ENCODE data around the gene ITK.
"Not testable (repeated sequence)": the region's sequence is repeated elsewhere in the genome, so short reads cannot be mapped to it uniquely, and the experiment has no call there.

The ITK gene

GRCh38 chr5:157233515-157233914 is 52.9 kb downstream of the ITK start:
- no peaks in the 10 kb centered on the region for H3K4me1 ChIP-seq (ENCODE audit: insufficient read depth, insufficient read length)
- no peak for DNase-seq (ENCODE audit: low read depth, low spot score)
- H3K9ac ChIP-seq (ENCODE audit: insufficient read length, low read depth) = no peak overlapping the region
- H3K36me3 ChIP-seq (ENCODE audit: insufficient read depth, insufficient read length, low read length) = no peaks in the 10 kb centered on the region
- H3K9me3 ChIP-seq (ENCODE audit: insufficient read depth, low read length) = no peaks in the 10 kb centered on the region
- TF ChIP-seq YY1 (IDR thresholded peaks at IDR 0.05; ENCODE audit: insufficient read depth, insufficient read length) = no peak
- TF ChIP-seq ZNF274 (IDR thresholded peaks at IDR 0.05; ENCODE audit: low read depth, low read length) = no peak
- no peak for TF ChIP-seq SUZ12 (IDR thresholded peaks at IDR 0.05; ENCODE audit: extremely low read depth, insufficient read depth, insufficient read length)
- no peak overlapping the region for H3K4me3 ChIP-seq (ENCODE audit: insufficient read length, low read depth)
- H3K27me3 ChIP-seq (ENCODE audit: insufficient read depth, insufficient read length) = no peaks in the 10 kb centered on the region

DNA sequence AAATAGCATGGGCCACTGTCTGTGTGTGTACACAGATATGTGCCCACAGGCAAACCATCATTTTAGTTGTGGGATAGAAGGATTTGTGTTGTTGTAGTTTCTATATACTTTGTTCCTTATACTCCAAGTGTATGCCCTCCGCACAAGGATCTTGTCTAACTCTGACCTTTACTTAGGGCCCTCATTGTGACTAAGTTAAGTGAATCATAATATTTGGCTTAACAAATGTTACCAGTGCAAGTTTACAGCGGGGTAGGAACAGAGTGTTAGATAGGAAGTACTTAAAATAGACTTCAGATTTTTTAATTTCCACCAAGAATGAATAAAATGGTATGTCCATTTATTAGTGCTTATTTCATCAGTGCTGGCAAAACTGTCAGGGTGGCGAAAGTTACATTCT is 55.8 kb downstream of the ITK start:
- Histone ChIP-seq H3K9ac (ENCODE audit: insufficient read length, low read depth) (no peak overlapping the region), H3K36me3 (ENCODE audit: insufficient read depth, insufficient read length, low read length) (no peaks in the 10 kb centered on the region), H3K4me1 (ENCODE audit: insufficient read depth, insufficient read length) (no peaks in the 10 kb centered on the region), H3K4me3 (ENCODE audit: insufficient read length, low read depth) (no peak overlapping the region), H3K9me3 (ENCODE audit: insufficient read depth, low read length) (no peaks in the 10 kb centered on the region), H3K27me3 (ENCODE audit: insufficient read depth, insufficient read length) (no peaks in the 10 kb centered on the region)
- TF ChIP-seq ZNF274 (IDR thresholded peaks at IDR 0.05; ENCODE audit: low read depth, low read length) (no peak), SUZ12 (IDR thresholded peaks at IDR 0.05; ENCODE audit: extremely low read depth, insufficient read depth, insufficient read length) (no peak), YY1 (IDR thresholded peaks at IDR 0.05; ENCODE audit: insufficient read depth, insufficient read length) (no peak)
- DNase-seq (ENCODE audit: low read depth, low spot score) = no peak

- no peaks in the 10 kb centered on the region for H3K9me3 ChIP-seq (ENCODE audit: insufficient read depth, low read length)
- H3K4me3 ChIP-seq (ENCODE audit: insufficient read length, low read depth) = no peak overlapping the region
- no peak for TF ChIP-seq ZNF274 (IDR thresholded peaks at IDR 0.05; ENCODE audit: low read depth, low read length)
- no peak for TF ChIP-seq SUZ12 (IDR thresholded peaks at IDR 0.05; ENCODE audit: extremely low read depth, insufficient read depth, insufficient read length)
- no peak for TF ChIP-seq YY1 (IDR thresholded peaks at IDR 0.05; ENCODE audit: insufficient read depth, insufficient read length)
- H3K4me1 ChIP-seq (ENCODE audit: insufficient read depth, insufficient read length) = no peaks in the 10 kb centered on the region
- H3K27me3 ChIP-seq (ENCODE audit: insufficient read depth, insufficient read length) = no peaks in the 10 kb centered on the region
- no peaks in the 10 kb centered on the region for H3K36me3 ChIP-seq (ENCODE audit: insufficient read depth, insufficient read length, low read length)
- no peak for DNase-seq (ENCODE audit: low read depth, low spot score)
- H3K9ac ChIP-seq (ENCODE audit: insufficient read length, low read depth) = no peak overlapping the region
Observed at GRCh38 chr5:157241483-157241882, 60.8 kb downstream of the ITK start.

- H3K4me3 ChIP-seq (ENCODE audit: insufficient read length, low read depth); H3K36me3 ChIP-seq (ENCODE audit: insufficient read depth, insufficient read length, low read length); H3K9me3 ChIP-seq (ENCODE audit: insufficient read depth, low read length): not testable (repeated sequence)
Observed at GRCh38 chr5:157244704-157245103, 64.1 kb downstream of the ITK start.

DNA sequence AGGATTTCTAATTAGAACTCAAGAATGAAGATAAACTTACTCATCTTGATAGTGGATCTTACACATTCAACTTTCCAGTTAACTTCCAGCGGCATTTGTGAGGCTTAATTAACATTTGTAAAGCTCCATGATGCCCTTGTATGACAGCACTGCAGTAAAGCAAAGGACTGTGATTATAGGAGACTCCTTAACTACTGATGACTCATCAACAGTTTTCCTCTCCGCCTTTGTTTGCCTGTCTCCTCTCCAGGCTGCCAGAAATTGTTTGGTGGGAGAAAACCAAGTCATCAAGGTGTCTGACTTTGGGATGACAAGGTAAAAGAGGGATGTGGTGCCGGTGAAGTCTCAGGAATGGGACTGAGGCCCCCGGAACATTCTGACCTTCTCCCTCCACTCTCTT is 64.8 kb downstream of the ITK start:
- Histone ChIP-seq H3K36me3 (ENCODE audit: insufficient read depth, insufficient read length, low read length) (no peaks in the 10 kb centered on the region), H3K9me3 (ENCODE audit: insufficient read depth, low read length) (no peaks in the 10 kb centered on the region; the same call in 1 of the 2 replicates), H3K9ac (ENCODE audit: insufficient read length, low read depth) (no peak overlapping the region), H3K4me1 (ENCODE audit: insufficient read depth, insufficient read length) (no peaks in the 10 kb centered on the region), H3K27me3 (ENCODE audit: insufficient read depth, insufficient read length) (no peaks in the 10 kb centered on the region), H3K4me3 (ENCODE audit: insufficient read length, low read depth) (peak overlapping the region; percentile 6)
- no peak for TF ChIP-seq YY1 (IDR thresholded peaks at IDR 0.05; ENCODE audit: insufficient read depth, insufficient read length)
- TF ChIP-seq SUZ12 (IDR thresholded peaks at IDR 0.05; ENCODE audit: extremely low read depth, insufficient read depth, insufficient read length) = no peak
- no peak for TF ChIP-seq ZNF274 (IDR thresholded peaks at IDR 0.05; ENCODE audit: low read depth, low read length)
- DNase-seq (ENCODE audit: low read depth, low spot score) = no peak

More at GRCh38 chr5:157244704-157245103, 64.1 kb downstream of the ITK start:
- not testable (repeated sequence) for H3K4me1 ChIP-seq (ENCODE audit: insufficient read depth, insufficient read length); H3K27me3 ChIP-seq (ENCODE audit: insufficient read depth, insufficient read length); DNase-seq (ENCODE audit: low read depth, low spot score); H3K9ac ChIP-seq (ENCODE audit: insufficient read length, low read depth)

- no peak for DNase-seq (ENCODE audit: low read depth, low spot score)
- Histone ChIP-seq H3K4me3 (ENCODE audit: insufficient read length, low read depth) (peak overlapping the region; percentile 6), H3K9me3 (ENCODE audit: insufficient read depth, low read length) (no peaks in the 10 kb centered on the region; the same call in 1 of the 2 replicates), H3K36me3 (ENCODE audit: insufficient read depth, insufficient read length, low read length) (no peaks in the 10 kb centered on the region), H3K4me1 (ENCODE audit: insufficient read depth, insufficient read length) (no peaks in the 10 kb centered on the region), H3K9ac (ENCODE audit: insufficient read length, low read depth) (no peak overlapping the region), H3K27me3 (ENCODE audit: insufficient read depth, insufficient read length) (no peaks in the 10 kb centered on the region)
- TF ChIP-seq ZNF274 (IDR thresholded peaks at IDR 0.05; ENCODE audit: low read depth, low read length) (no peak), YY1 (IDR thresholded peaks at IDR 0.05; ENCODE audit: insufficient read depth, insufficient read length) (no peak), SUZ12 (IDR thresholded peaks at IDR 0.05; ENCODE audit: extremely low read depth, insufficient read depth, insufficient read length) (no peak)
Observed at GRCh38 chr5:157245886-157246285, 65.2 kb downstream of the ITK start.

DNA sequence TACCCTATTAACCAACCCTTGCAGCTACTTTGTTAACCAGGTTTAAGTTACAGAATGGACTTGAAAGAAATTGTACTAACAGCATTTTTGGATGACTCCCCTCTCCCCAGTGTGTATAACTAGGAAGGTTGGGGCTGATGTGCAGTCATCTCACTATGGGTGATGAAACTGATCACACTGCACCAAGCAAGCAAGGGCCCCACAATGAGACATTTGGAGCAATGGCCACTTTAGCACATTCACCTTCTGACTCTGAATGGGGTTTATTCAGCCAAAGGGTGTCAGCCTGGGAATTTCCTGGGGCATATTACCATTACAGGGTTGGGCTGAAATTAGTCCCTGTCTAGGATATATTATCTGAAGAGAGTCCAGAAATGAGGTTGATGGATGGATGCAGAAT is 66.6 kb downstream of the ITK start:
- Histone ChIP-seq H3K9ac (ENCODE audit: insufficient read length, low read depth) (no peak overlapping the region), H3K9me3 (ENCODE audit: insufficient read depth, low read length) (no peaks in the 10 kb centered on the region; the same call in 1 of the 2 replicates), H3K36me3 (ENCODE audit: insufficient read depth, insufficient read length, low read length) (no peaks in the 10 kb centered on the region), H3K4me3 (ENCODE audit: insufficient read length, low read depth) (no peak overlapping the region), H3K4me1 (ENCODE audit: insufficient read depth, insufficient read length) (no peaks in the 10 kb centered on the region), H3K27me3 (ENCODE audit: insufficient read depth, insufficient read length) (no peaks in the 10 kb centered on the region)
- DNase-seq (ENCODE audit: low read depth, low spot score) = no peak
- no peak for TF ChIP-seq ZNF274 (IDR thresholded peaks at IDR 0.05; ENCODE audit: low read depth, low read length)
- TF ChIP-seq SUZ12 (IDR thresholded peaks at IDR 0.05; ENCODE audit: extremely low read depth, insufficient read depth, insufficient read length) = no peak
- TF ChIP-seq YY1 (IDR thresholded peaks at IDR 0.05; ENCODE audit: insufficient read depth, insufficient read length) = no peak

Measured in NT2/D1 (cell line).